ENCODE measurements around the gene CLDN7. TPM values are rescaled to one million over a fixed set of nuclear protein-coding genes. Genes with fewer than 3 reads are reported as not detected.

CLDN7 gene
- total RNA-seq, 1 donor from 2014 or later = 14.2 TPM

DNA sequence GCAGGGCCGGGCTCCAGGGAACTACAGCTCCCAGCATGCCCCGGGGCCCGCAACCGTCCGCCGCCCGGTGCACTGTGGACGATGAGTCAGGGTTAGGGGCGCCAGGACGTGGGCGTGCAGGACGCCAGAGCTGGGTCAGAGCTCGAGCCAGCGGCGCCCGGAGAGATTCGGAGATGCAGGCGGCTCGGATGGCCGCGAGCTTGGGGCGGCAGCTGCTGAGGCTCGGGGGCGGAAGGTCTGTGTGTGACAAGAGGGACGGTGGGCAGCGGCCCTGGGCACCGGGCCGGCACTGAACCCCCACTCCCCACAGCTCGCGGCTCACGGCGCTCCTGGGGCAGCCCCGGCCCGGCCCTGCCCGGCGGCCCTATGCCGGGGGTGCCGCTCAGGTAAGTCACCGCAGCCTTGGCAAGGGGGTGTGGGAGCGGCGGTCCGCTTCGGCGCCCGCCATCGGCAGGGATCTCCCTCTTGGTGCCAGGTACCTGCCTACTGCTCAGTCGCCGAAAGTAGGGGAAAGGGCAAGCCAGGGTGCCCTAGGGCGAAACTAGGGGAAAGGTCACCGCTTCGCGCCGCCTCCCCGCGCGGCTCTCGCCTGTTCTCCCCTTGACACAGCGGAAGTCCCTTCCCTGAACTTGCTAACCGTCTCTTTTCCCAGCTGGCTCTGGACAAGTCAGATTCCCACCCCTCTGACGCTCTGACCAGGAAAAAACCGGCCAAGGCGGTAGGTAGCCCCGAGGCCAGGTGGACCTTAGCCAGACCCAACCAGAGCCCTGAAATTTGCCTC is 42.3 kb downstream of the CLDN7 start, which contains the start of the genes ACADVL and DLG4:
Gene ACADVL (plus strand): TSS at position 127 of the 781 bp plus-strand sequence. CDS start 47 bp downstream, at position 174.
Gene DLG4 (minus strand): TSS at position 25 of the 781 bp plus-strand sequence.
- peak; percentile 94 for DNase-seq (ENCODE audit: low spot score)

DNA sequence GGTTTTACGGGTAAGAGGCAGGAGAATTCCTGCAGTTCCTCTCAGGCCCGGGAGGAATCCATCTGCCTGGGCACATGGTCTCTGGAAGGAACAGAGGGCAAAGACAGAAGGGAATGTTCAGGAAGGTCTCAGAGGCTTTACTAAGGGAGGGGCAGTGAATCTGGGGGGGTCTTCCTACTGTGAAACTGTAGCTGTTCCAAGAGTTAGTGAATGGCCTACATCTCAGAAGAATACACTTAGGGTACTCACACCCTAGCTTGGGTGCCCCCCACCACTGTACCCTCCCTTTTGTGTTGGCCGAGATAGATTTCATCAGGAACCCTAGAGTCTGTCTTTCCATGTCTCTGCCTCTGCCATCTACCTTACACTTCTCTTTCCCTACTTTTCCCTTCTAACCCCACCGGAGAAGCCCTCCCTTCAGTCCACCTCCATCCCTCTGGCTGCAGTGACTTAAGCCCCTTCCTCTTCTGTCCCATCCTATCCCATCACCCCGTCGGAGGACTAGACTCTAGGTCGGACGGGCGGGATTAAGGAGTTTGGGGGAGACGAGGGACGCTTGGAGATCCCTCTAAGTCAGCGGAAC is 43.0 kb downstream of the CLDN7 start:
- no peak for DNase-seq (ENCODE audit: low spot score)

DNA sequence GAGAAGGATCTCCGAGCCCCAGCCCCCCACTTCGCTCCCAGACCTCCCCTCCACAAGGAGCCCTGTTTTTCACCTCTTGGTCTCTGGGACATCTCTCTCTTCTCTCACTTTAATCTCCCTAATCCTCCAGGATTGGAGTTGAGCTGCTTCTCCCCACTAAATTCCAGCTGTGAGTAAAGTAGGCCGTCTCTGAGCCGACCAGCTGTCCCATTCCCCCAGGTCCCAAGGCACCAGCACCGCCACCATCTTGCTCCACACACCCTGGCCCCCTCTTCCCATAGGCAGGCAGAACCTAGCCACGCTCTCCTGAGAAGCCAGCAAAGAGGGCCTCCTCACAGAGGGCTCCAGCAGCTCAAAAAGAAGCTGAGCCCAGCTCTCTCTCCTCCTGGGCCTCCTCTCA is 43.5 kb downstream of the CLDN7 start:
- peak; percentile 76 for DNase-seq (ENCODE audit: low spot score)

DNA sequence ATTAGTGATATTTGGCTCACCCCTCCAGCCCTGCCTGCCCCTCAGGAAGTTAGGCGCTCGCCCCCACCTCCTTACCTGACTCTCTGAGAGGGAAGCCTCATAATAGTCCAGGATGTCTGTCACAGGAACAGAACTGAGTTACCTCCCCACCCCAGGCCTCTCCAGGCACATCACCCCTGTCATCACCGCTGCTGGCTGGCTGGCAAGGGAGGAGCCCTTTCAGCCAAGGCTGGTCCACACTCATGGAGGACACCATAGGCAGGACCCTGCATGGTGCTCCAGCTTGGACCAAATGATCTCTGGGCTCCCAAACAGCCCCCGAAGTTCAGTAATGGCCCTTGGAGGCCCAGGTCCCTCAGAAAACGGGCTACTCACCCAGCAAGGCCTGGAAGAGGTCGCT is 44.1 kb downstream of the CLDN7 start:
- no peak for DNase-seq (ENCODE audit: low spot score)

DNA sequence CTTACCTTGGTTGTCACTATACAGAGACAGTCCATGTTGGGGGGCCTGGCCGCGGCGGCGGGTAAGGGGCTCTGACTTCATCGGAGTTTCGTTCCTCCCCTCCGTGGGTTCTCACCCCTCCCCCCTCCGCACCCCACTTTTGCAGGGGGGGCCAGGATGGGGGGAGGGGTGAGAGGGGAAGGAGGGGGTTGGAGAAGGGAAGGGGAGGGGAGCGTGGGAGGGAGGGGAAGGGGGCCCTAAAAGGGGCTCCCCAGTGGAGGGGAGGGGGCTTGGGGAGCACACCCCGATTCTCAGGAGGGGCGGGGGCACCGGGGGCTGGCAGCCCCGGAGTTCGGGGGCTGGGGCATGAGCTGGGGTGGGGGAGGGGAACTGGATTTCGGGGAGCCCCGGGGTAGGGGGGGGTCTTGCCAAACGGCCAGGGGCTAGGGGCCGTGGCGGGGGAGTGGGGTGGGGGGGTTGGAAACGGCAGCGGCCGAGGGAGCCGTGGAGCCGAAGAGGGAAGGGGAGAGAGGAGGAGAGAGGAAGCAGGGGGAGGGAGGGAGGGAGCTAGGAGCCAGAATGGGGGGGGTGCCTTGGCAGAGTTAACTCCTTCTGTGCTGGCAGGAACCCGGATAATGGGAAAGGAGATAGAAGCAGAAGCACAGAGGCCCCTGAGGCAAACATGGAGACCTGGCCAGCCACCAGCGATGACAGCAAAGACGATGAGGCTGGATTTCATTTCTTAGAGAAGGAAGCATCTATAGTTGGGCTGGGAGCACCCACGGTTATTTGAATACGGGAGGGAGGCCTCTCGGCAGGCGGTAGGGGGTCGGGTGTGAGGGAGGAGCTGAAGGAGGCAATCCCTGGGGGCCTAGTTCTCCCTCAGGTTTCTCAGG is 44.9 kb downstream of the CLDN7 start:
- peak; percentile 82 for DNase-seq (ENCODE audit: low spot score)

DNA sequence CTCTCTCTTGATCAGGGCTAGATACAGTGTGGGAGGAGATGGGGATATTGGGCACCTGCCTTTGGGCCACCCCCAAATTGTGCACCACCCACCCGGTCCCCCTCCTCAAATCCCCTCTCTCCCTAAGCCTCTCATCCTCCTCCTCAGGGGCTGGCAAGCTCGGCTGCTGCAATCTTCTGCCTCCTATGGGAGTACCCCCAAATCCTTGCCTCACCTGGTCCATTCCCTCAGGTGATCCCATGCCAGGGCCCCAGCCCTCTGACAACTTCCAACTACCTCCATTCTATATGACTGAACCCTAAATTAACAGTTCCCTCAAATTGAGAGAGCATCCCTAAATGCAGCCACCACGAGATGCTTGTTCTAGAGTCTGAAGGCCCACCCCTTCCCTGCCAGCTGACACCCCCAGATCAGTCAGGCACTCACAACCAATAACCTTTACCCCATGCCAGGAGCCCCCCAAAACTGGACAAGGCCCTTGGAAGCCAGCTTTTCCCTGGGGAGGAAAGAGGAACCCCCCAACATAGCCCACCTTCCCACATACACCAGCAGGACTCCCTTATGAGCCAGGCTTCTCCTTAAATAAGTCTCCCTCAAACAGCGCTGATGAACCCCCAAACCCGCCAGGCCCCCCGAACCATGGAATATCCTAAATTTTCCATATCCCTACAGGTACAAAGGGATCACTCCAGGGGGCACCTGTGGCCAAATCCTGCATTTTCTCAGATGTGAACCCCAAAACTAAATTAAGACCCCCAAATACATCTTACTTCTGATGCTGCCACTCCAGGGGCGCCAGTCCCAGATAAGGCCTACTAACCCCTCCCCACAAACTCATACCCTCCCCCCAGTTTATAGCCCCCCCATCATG is 45.8 kb downstream of the CLDN7 start:
- no peak for DNase-seq (ENCODE audit: low spot score)

DNA sequence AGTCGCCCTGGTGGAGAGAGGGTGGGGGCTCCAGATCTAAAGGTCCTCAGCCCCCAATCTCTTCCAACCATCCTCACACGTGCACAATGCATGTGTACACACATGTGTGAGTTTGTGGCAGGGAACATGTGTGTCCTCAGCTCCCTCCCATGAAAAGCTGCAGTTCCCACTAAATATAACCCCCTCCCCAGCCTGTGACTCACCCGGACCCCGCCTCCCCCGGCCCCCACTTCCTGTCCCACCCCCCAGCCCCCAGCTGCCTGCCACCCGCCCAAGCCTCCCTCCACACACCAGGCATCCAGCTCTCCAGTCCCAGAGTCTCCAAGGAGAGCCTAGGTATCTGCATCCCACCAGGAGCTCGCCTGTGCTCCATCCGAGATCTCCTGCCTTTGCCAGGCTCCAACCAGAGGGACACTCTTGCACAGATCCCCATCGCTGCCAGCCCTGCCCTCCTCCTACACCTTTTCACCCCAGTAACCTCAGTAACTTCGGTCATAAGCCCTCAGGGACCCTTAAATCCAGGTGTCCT is 46.6 kb downstream of the CLDN7 start:
- no peak for DNase-seq (ENCODE audit: low spot score)

DNA sequence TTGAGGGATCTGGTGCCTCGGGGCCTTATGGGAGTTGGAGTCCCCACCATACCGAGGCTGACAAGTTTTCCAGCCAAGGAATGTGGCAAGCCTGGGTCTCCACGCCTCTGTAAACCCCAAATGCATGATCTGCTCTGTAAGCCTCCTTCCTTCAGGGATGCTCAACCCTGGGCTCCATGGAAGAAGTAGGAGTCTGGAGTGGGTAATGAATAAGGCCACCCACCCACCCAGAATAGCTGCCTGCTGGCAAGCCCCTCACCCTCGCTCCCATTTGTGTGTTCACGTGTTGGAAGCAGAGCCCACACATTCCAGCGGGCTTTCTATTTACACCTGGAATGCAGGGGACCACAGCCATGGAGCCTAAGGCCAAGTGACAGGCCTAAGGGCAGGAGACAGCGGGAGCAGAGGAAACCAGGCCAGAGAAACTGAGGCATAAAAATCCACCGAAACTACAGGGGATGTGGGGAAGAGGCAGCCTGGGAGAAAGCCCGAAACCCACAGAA is 47.1 kb downstream of the CLDN7 start:
- DNase-seq (ENCODE audit: low spot score) = no peak

DNA sequence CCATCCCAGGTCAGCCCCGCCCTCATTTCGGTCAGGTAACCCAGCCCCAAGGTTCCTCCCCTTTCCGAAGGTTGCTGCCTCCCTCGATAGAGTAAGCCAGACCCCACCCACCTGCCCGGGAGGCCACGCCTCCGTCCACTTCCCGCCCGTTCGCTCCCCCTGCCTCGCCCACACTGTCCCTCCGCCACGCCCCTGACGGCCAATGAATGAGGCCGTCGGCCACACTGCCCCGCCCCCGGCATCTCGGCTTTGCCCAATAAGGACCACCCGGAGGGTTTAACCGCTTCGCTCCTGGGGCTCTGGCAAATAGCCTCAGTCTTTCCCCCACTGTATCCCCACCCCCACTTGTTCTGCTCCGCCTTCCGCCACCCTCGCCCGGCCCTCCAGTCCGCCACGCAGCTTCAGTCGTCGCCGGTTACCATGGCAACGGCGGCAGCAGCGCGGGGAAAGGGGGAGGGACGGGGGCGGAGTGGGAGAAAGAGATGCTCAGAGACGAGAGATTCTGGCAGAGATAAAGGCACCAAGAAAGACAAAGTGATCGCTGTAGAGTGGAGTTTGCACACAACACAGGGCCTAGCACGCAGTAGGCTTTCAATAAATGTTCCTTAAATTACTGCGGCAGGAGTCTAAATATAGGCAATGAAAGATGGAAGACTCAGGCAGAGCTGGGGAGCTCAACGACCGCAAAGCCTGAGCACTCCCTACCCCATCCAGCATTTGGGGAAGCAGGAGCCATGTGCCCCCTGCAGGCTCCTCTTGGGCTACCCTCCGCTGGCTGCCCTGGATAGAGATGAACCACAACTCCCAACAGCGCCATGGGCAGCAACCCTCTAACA is 47.8 kb downstream of the CLDN7 start:
- peak; percentile 99 for DNase-seq (ENCODE audit: low spot score)

DNA sequence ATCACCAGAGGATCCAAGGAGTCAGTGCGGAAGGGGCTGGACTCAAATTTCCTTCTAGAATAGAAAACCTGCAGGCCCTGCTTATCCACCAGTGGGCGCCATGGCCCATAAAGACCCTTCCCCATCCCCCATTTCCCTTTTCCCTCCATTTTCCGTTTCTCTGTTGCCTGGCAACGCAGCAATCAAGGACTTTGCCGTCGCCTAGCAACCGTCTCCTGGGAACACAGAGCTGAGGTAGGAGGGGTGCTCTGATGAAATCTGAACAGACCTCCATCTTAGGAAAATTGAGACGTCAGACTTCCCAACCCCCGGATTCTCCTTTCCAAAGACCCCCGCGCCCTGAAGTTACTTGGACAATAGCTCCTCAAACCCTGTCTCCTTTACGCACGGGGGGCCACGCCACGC is 48.4 kb downstream of the CLDN7 start:
- peak; percentile 90 for DNase-seq (ENCODE audit: low spot score)

DNA sequence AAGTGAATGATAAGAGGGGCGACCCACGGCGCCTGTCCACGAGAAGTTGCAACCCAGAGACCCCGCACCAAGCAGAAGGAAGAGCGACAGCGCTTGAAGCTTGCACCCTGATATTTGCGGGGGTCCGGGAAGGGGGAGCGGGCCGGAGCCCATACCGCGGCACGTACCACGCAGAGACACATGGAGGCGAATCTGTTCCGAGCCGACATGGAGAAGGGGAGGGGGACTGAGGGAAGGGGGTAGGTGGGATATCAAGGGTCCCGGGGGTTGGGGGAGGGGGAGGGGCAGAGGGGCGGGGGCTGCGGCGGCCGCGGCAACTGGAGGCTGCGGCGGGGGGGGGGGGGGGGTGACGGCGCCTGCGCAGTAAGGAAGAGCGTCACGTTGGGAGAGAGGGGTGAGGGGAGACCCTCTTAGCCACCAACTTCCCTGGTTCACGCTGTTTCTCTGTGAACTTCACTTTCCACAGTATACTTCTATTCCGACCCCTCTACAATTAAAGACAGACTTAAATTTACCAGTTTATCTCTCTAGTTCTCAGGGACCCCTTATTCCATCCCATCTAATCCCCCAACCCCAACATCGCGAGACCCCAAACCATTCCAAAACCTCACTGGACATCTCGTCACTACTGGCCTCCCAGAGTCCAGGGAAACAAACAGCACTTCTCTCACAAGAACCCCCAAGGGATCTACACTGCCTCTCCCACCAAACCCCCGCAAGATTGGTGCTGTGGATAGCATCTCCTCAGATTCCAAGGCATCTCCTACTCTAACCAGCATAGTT is 50.6 kb downstream of the CLDN7 start:
- DNase-seq (ENCODE audit: low spot score) = no peak

Other genes starting within 250 kb of the CLDN7 start
- 12.8 TPM for gene RNASEK, start 249.9 kb downstream of the CLDN7 start, total RNA-seq (ENCODE audit: insufficient read depth, low replicate concordance)
- 35.2 TPM for gene BCL6B, start 239.4 kb downstream of the CLDN7 start, total RNA-seq (ENCODE audit: insufficient read depth, low replicate concordance)
- not detected for gene SLC16A13, start 226.5 kb downstream of the CLDN7 start, total RNA-seq (ENCODE audit: insufficient read depth, low replicate concordance)
- gene SLC16A11, start 218.4 kb downstream of the CLDN7 start, total RNA-seq (ENCODE audit: insufficient read depth, low replicate concordance) = 2.9 TPM
- gene CLEC10A, start 182.2 kb downstream of the CLDN7 start, total RNA-seq (ENCODE audit: insufficient read depth, low replicate concordance) = not detected
- gene ASGR2, start 147.7 kb downstream of the CLDN7 start, total RNA-seq (ENCODE audit: insufficient read depth, low replicate concordance) = not detected
- 1.2 TPM for gene ASGR1, start 83.1 kb downstream of the CLDN7 start, total RNA-seq (ENCODE audit: insufficient read depth, low replicate concordance)
- gene DLG4, start 42.6 kb downstream of the CLDN7 start, total RNA-seq (ENCODE audit: insufficient read depth, low replicate concordance) = 18.3 TPM
- 147 TPM for gene ACADVL, start 42.5 kb downstream of the CLDN7 start, total RNA-seq (ENCODE audit: insufficient read depth, low replicate concordance)
- 64.8 TPM for gene DVL2, start 28.0 kb downstream of the CLDN7 start, total RNA-seq (ENCODE audit: insufficient read depth, low replicate concordance)
- gene PHF23, start 23.0 kb downstream of the CLDN7 start, total RNA-seq (ENCODE audit: insufficient read depth, low replicate concordance) = 29.1 TPM
- gene GABARAP, start 20.0 kb downstream of the CLDN7 start, total RNA-seq (ENCODE audit: insufficient read depth, low replicate concordance) = 240 TPM
- gene CTDNEP1, start 10.7 kb downstream of the CLDN7 start, total RNA-seq (ENCODE audit: insufficient read depth, low replicate concordance) = 15.4 TPM
- 13.7 TPM for gene ELP5, start 10.3 kb downstream of the CLDN7 start, total RNA-seq (ENCODE audit: insufficient read depth, low replicate concordance)
- gene SLC2A4, start 19.2 kb upstream of the CLDN7 start, total RNA-seq (ENCODE audit: insufficient read depth, low replicate concordance) = 7.7 TPM
- 0.96 TPM for gene YBX2, start 32.2 kb upstream of the CLDN7 start, total RNA-seq (ENCODE audit: insufficient read depth, low replicate concordance)
- 136 TPM for gene EIF5A, start 45.1 kb upstream of the CLDN7 start, total RNA-seq (ENCODE audit: insufficient read depth, low replicate concordance)
- gene GPS2, start 52.9 kb upstream of the CLDN7 start, total RNA-seq (ENCODE audit: insufficient read depth, low replicate concordance) = 20.5 TPM
- gene NEURL4, start 66.9 kb upstream of the CLDN7 start, total RNA-seq (ENCODE audit: insufficient read depth, low replicate concordance) = 35.6 TPM
- gene ACAP1, start 74.1 kb upstream of the CLDN7 start, total RNA-seq (ENCODE audit: insufficient read depth, low replicate concordance) = 5.3 TPM
- gene KCTD11, start 89.7 kb upstream of the CLDN7 start, total RNA-seq (ENCODE audit: insufficient read depth, low replicate concordance) = 18.3 TPM
- not detected for gene TMEM95, start 92.7 kb upstream of the CLDN7 start, total RNA-seq (ENCODE audit: insufficient read depth, low replicate concordance)
- 12.8 TPM for gene TNK1, start 118.6 kb upstream of the CLDN7 start, total RNA-seq (ENCODE audit: insufficient read depth, low replicate concordance)
- 21.9 TPM for gene PLSCR3, start 132.0 kb upstream of the CLDN7 start, total RNA-seq (ENCODE audit: insufficient read depth, low replicate concordance)
- 89.3 TPM for gene TMEM256, start 141.6 kb upstream of the CLDN7 start, total RNA-seq (ENCODE audit: insufficient read depth, low replicate concordance)
- 4.8 TPM for gene NLGN2, start 145.4 kb upstream of the CLDN7 start, total RNA-seq (ENCODE audit: insufficient read depth, low replicate concordance)
- gene SPEM1, start 157.8 kb upstream of the CLDN7 start, total RNA-seq (ENCODE audit: insufficient read depth, low replicate concordance) = not detected
- gene SPEM2, start 163.1 kb upstream of the CLDN7 start, total RNA-seq (ENCODE audit: insufficient read depth, low replicate concordance) = not detected
- 0.96 TPM for gene SPEM3, start 166.4 kb upstream of the CLDN7 start, total RNA-seq (ENCODE audit: insufficient read depth, low replicate concordance)
- gene TMEM102, start 173.0 kb upstream of the CLDN7 start, total RNA-seq (ENCODE audit: insufficient read depth, low replicate concordance) = 1.9 TPM
- gene FGF11, start 177.0 kb upstream of the CLDN7 start, total RNA-seq (ENCODE audit: insufficient read depth, low replicate concordance) = 12.8 TPM
- gene CHRNB1, start 182.6 kb upstream of the CLDN7 start, total RNA-seq (ENCODE audit: insufficient read depth, low replicate concordance) = 8.9 TPM
- 18.1 TPM for gene ZBTB4, start 217.2 kb upstream of the CLDN7 start, total RNA-seq (ENCODE audit: insufficient read depth, low replicate concordance)
- gene SLC35G6, start 219.0 kb upstream of the CLDN7 start, total RNA-seq (ENCODE audit: insufficient read depth, low replicate concordance) = 0.24 TPM
- gene POLR2A, start 221.9 kb upstream of the CLDN7 start, total RNA-seq (ENCODE audit: insufficient read depth, low replicate concordance) = 40.7 TPM

All from umbilical cord (tissue), 2 donors.